ENCODE measurements around the gene HMGB4. TPM values are rescaled to one million over a fixed set of nuclear protein-coding genes. Genes with fewer than 3 reads are reported as not detected.

Gene HMGB4
- total and polyA plus RNA-seq, 2 donors (not counting 3 experiments of a cell fraction or from before 2014, with no cell fraction given), result not detected

DNA sequence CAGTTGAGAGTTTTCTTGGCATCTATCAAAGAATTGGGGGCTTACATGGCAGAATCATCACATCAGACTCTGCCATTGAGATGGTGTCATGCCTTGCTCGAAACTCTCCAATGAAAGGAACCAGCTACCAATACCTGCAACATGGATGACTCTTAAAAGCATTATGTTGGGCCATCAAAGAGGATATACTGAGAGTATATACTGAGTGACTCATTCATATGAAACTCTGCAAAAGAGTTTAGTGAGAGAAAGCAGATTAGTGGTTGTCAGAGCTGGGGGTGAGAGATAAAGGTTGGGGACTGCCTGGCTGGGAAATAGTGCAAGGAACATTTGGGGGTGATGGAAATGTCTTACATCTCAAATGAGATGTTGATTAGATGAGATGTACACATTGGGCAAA, 14.7 kb upstream of the HMGB4 start:
- H3K27ac ChIP-seq (ENCODE audit: insufficient read depth, low read depth, low read length), result no peak overlapping the region
- intact Hi-C loops (cut with micrococcal nuclease) (no loop called here), dilution Hi-C loops (cut with MboI; ENCODE audit: extremely low pct_ligation_motif_present, low sequenced_read_pairs) (no loop called here)
- H3K4me1 ChIP-seq (ENCODE audit: control insufficient read depth, extremely low read depth, insufficient read depth, low read length), result no peaks in the 10 kb centered on the region
- CTCF ChIA-PET, result interaction anchor here (0.6 kb wide), 1 partner anchor 76 kb away, joined by 3 read pairs; no protein-coding TSS in a partner anchor
- TF ChIP-seq POLR2A (IDR thresholded peaks at IDR 0.05; ENCODE audit: low read depth, low read length) (no peak), FOS (IDR thresholded peaks at IDR 0.05; ENCODE audit: borderline replicate concordance, insufficient read depth, low read length) (no peak), GATA2 (IDR thresholded peaks at IDR 0.05; ENCODE audit: insufficient read depth, insufficient read length, low read depth, low read length) (no peak), CTCF (IDR thresholded peaks at IDR 0.05; ENCODE audit: extremely low read depth in 1 of 2, insufficient read depth in 1 of 2, low read depth in 1 of 2, low read length in 2 of 2) (no peak), EZH2 (IDR thresholded peaks at IDR 0.05; ENCODE audit: borderline replicate concordance, low read depth, low read length, severe bottlenecking) (no peak), JUN (IDR thresholded peaks at IDR 0.05; ENCODE audit: borderline replicate concordance, insufficient read depth, insufficient read length, low read depth) (no peak), MYC (IDR thresholded peaks at IDR 0.05; ENCODE audit: low read depth, low read length) (no peak), POLR2AphosphoS5 (IDR thresholded peaks at IDR 0.05; ENCODE audit: insufficient read depth, low read depth, low read length) (no peak)
- TF ChIP-seq, protein P1, sequence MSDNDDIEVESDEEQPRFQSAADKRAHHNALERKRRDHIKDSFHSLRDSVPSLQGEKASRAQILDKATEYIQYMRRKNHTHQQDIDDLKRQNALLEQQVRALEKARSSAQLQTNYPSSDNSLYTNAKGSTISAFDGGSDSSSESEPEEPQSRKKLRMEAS (IDR thresholded peaks at IDR 0.05; ENCODE audit: insufficient read depth, insufficient read length), result no peak
- no peaks in the 10 kb centered on the region for H3K9me1 ChIP-seq (replicated peaks; ENCODE audit: control insufficient read depth, extremely low read depth, insufficient read depth, low read length)
- H3K9ac ChIP-seq (replicated peaks; ENCODE audit: extremely low read depth, insufficient read depth, low read length), result no peak overlapping the region
- DNase-seq (ENCODE audit: low read depth, low spot score) (no peak), FAIRE-seq (no peak)
- no peak overlapping the region for H2AFZ ChIP-seq (ENCODE audit: low read depth, low read length)
- no peaks in the 10 kb centered on the region for H3K79me2 ChIP-seq (ENCODE audit: control insufficient read depth, insufficient read depth, low read length)
- no TSS peak for BruUV-seq (replicated peaks)
- no peaks in the 10 kb centered on the region for H3K27me3 ChIP-seq (ENCODE audit: control insufficient read depth in 2 of 2, insufficient read depth in 2 of 2, low read length in 2 of 2)
- no peak overlapping the region for H3K4me2 ChIP-seq (ENCODE audit: insufficient read depth, low read length)
- H3K36me3 ChIP-seq (ENCODE audit: control insufficient read depth in 2 of 2, extremely low read depth in 1 of 2, insufficient read depth in 2 of 2, low read length in 2 of 2), result no peaks in the 10 kb centered on the region
- POLR2A ChIA-PET, result no interaction called here
- no peak overlapping the region for H3K4me3 ChIP-seq (replicated peaks in 1 of 3; ENCODE audit: insufficient read depth in 1 of 3, low read depth in 1 of 3, low read length in 3 of 3)
- H4K20me1 ChIP-seq (replicated peaks; ENCODE audit: control insufficient read depth, extremely low read depth, insufficient read depth, low read length), result no peaks in the 10 kb centered on the region
- peaks cover 2% of the 10 kb centered on the region for H3K9me3 ChIP-seq (replicated peaks; ENCODE audit: control insufficient read depth, insufficient read depth, low read length)
